ENCODE data around the gene CAMK2A. TPM values are rescaled to one million over a fixed set of nuclear protein-coding genes. Genes with fewer than 3 reads are reported as not detected.

Gene CAMK2A
- total and polyA plus RNA-seq, 4 donors, result under 0.01 TPM; not detected in 3

DNA sequence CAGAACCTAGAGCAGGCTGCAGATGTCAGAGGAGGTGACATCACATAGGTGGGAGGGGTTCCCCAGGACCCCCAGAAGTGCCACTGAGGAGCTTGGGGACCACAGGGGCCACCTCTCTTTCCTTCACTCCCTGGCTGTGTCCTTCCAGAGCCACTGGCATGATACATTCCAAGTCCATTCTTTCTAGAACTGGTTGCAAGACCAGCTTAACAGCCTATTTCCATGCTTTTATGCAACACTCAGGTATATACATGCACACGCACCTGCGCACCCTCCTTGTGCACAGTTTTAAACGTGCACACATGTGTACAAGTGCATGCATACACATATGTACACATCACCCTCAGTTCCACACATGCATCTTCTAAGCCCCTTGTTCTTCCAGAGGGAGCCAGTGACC, 60.0 kb downstream of the CAMK2A start:
- WGBS, result 81% methylated on average over 3 of the region's 3 CpGs
- Histone ChIP-seq H3K27me3 (ENCODE audit: control insufficient read depth in 4 of 4, insufficient read depth in 4 of 4, low read length in 3 of 4) (no peaks in the 10 kb centered on the region), H3K36me3 (ENCODE audit: control insufficient read depth in 4 of 4, insufficient read depth in 3 of 4, low read depth in 1 of 4, low read length in 3 of 4) (no peaks in the 10 kb centered on the region), H3K4me1 (ENCODE audit: control insufficient read depth in 4 of 4, insufficient read depth in 4 of 4, low read length in 3 of 4) (no peaks in the 10 kb centered on the region), H3K27ac (ENCODE audit: low read depth in 1 of 2, low read length in 2 of 2) (no peak overlapping the region), H3K9ac (ENCODE audit: low read depth in 1 of 2, low read length in 2 of 2) (no peak overlapping the region), H3K4me3 (ENCODE audit: low read depth in 1 of 3, low read length in 3 of 3) (no peak overlapping the region), H3K9me3 (ENCODE audit: control insufficient read depth in 4 of 4, low read length in 3 of 4) (no peaks in the 10 kb centered on the region)
- DNase-seq (ENCODE audit: low spot score), result no peak
- TF ChIP-seq, protein P1, sequence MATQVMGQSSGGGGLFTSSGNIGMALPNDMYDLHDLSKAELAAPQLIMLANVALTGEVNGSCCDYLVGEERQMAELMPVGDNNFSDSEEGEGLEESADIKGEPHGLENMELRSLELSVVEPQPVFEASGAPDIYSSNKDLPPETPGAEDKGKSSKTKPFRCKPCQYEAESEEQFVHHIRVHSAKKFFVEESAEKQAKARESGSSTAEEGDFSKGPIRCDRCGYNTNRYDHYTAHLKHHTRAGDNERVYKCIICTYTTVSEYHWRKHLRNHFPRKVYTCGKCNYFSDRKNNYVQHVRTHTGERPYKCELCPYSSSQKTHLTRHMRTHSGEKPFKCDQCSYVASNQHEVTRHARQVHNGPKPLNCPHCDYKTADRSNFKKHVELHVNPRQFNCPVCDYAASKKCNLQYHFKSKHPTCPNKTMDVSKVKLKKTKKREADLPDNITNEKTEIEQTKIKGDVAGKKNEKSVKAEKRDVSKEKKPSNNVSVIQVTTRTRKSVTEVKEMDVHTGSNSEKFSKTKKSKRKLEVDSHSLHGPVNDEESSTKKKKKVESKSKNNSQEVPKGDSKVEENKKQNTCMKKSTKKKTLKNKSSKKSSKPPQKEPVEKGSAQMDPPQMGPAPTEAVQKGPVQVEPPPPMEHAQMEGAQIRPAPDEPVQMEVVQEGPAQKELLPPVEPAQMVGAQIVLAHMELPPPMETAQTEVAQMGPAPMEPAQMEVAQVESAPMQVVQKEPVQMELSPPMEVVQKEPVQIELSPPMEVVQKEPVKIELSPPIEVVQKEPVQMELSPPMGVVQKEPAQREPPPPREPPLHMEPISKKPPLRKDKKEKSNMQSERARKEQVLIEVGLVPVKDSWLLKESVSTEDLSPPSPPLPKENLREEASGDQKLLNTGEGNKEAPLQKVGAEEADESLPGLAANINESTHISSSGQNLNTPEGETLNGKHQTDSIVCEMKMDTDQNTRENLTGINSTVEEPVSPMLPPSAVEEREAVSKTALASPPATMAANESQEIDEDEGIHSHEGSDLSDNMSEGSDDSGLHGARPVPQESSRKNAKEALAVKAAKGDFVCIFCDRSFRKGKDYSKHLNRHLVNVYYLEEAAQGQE (IDR thresholded peaks at IDR 0.05), result no peak
- TF ChIP-seq RAD21 (IDR thresholded peaks at IDR 0.05) (no peak), YY1 (IDR thresholded peaks at IDR 0.05) (no peak), HNF4A (conservative IDR thresholded peaks at IDR 0.05) (no peak), SP1 (IDR thresholded peaks at IDR 0.05) (no peak), RXRA (IDR thresholded peaks at IDR 0.05) (no peak), HNF4G (IDR thresholded peaks at IDR 0.05) (no peak), EGR1 (IDR thresholded peaks at IDR 0.05; ENCODE audit: low read depth in 2 of 2) (no peak), TAF1 (conservative IDR thresholded peaks at IDR 0.05) (no peak), NR2F2 (IDR thresholded peaks at IDR 0.05) (no peak), FOXA2 (IDR thresholded peaks at IDR 0.05) (no peak)
- TF ChIP-seq, protein P2, sequence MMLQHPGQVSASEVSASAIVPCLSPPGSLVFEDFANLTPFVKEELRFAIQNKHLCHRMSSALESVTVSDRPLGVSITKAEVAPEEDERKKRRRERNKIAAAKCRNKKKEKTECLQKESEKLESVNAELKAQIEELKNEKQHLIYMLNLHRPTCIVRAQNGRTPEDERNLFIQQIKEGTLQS (IDR thresholded peaks at IDR 0.05), result no peak
- TF ChIP-seq, protein P3, sequence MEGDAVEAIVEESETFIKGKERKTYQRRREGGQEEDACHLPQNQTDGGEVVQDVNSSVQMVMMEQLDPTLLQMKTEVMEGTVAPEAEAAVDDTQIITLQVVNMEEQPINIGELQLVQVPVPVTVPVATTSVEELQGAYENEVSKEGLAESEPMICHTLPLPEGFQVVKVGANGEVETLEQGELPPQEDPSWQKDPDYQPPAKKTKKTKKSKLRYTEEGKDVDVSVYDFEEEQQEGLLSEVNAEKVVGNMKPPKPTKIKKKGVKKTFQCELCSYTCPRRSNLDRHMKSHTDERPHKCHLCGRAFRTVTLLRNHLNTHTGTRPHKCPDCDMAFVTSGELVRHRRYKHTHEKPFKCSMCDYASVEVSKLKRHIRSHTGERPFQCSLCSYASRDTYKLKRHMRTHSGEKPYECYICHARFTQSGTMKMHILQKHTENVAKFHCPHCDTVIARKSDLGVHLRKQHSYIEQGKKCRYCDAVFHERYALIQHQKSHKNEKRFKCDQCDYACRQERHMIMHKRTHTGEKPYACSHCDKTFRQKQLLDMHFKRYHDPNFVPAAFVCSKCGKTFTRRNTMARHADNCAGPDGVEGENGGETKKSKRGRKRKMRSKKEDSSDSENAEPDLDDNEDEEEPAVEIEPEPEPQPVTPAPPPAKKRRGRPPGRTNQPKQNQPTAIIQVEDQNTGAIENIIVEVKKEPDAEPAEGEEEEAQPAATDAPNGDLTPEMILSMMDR (IDR thresholded peaks at IDR 0.05; ENCODE audit: low read depth, low read length, missing input control), result no peak
- TF ChIP-seq, protein P4, sequence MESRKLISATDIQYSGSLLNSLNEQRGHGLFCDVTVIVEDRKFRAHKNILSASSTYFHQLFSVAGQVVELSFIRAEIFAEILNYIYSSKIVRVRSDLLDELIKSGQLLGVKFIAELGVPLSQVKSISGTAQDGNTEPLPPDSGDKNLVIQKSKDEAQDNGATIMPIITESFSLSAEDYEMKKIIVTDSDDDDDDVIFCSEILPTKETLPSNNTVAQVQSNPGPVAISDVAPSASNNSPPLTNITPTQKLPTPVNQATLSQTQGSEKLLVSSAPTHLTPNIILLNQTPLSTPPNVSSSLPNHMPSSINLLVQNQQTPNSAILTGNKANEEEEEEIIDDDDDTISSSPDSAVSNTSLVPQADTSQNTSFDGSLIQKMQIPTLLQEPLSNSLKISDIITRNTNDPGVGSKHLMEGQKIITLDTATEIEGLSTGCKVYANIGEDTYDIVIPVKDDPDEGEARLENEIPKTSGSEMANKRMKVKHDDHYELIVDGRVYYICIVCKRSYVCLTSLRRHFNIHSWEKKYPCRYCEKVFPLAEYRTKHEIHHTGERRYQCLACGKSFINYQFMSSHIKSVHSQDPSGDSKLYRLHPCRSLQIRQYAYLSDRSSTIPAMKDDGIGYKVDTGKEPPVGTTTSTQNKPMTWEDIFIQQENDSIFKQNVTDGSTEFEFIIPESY (IDR thresholded peaks at IDR 0.05), result no peak
- TF ChIP-seq, protein P5, sequence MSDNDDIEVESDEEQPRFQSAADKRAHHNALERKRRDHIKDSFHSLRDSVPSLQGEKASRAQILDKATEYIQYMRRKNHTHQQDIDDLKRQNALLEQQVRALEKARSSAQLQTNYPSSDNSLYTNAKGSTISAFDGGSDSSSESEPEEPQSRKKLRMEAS (IDR thresholded peaks at IDR 0.05), result no peak

DNA sequence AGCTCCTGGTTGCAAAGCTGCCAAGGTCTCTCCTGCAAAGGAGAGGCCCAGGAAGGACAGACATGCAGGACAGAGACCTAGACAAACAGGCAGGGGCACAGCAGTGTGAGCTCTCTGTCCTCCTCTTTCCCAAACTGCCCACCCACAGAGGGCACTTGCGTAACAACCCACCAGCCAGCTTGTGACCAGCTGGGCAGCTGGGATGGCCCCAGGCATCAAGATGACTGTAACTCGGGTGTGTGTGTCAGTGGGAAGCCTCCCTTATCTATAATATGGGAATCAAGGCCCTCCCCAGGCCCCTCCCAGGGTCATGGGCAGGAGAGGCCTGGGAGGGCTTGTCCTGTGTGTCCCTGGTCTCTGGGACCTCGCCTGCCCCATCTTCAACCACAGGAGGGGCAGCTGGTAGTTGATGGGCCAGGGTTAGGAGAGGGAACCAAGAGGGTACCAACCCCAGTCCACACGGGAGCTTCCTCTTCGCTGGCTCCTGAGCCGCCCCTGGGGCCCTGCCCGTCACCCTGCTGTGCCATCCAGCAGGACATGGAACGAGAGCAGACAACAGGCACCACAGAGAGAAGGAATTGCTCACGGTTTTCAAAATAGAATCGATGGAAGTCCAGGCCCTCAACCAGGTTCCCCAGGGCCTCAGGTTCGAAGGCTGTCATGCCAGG, 61.8 kb downstream of the CAMK2A start:
- WGBS, result 87% methylated on average over 11 of the region's 11 CpGs
- no peak overlapping the region for H3K9ac ChIP-seq (ENCODE audit: low read depth in 1 of 2, low read length in 2 of 2)
- H3K4me3 ChIP-seq (ENCODE audit: low read depth in 1 of 3, low read length in 3 of 3), result no peak overlapping the region
- H3K27ac ChIP-seq (ENCODE audit: low read depth in 1 of 2, low read length in 2 of 2), result no peak overlapping the region
- no peaks in the 10 kb centered on the region for H3K4me1 ChIP-seq (ENCODE audit: control insufficient read depth in 4 of 4, insufficient read depth in 4 of 4, low read length in 3 of 4)
- no peaks in the 10 kb centered on the region for H3K36me3 ChIP-seq (ENCODE audit: control insufficient read depth in 4 of 4, insufficient read depth in 3 of 4, low read depth in 1 of 4, low read length in 3 of 4)
- H3K27me3 ChIP-seq (ENCODE audit: control insufficient read depth in 4 of 4, insufficient read depth in 4 of 4, low read length in 3 of 4), result no peaks in the 10 kb centered on the region
- no peak for DNase-seq (ENCODE audit: low spot score)
- H3K9me3 ChIP-seq (ENCODE audit: control insufficient read depth in 4 of 4, low read length in 3 of 4), result no peaks in the 10 kb centered on the region
- TF ChIP-seq FOXA2 (IDR thresholded peaks at IDR 0.05), result no peak
- TF ChIP-seq FOXA1 (IDR thresholded peaks at IDR 0.05), result no peak
- TF ChIP-seq, protein P3 (IDR thresholded peaks at IDR 0.05; ENCODE audit: low read depth, low read length, missing input control), result no peak
- TF ChIP-seq SP1 (IDR thresholded peaks at IDR 0.05), result no peak
- TF ChIP-seq, protein P5 (IDR thresholded peaks at IDR 0.05), result no peak
- TF ChIP-seq NR2F2 (IDR thresholded peaks at IDR 0.05), result no peak
- no peak for TF ChIP-seq JUND (IDR thresholded peaks at IDR 0.05)
- TF ChIP-seq HNF4G (IDR thresholded peaks at IDR 0.05), result no peak
- TF ChIP-seq EGR1 (IDR thresholded peaks at IDR 0.05; ENCODE audit: low read depth in 2 of 2), result no peak
- no peak for TF ChIP-seq TAF1 (conservative IDR thresholded peaks at IDR 0.05)
- no peak for TF ChIP-seq RAD21 (IDR thresholded peaks at IDR 0.05)
- TF ChIP-seq GABPA (IDR thresholded peaks at IDR 0.05 in 1 of 2, conservative IDR thresholded peaks at IDR 0.05 in 1 of 2), result no peak
- TF ChIP-seq, protein P2 (IDR thresholded peaks at IDR 0.05), result no peak
